Measurements from ENCODE around the gene ANO7.

DNA sequence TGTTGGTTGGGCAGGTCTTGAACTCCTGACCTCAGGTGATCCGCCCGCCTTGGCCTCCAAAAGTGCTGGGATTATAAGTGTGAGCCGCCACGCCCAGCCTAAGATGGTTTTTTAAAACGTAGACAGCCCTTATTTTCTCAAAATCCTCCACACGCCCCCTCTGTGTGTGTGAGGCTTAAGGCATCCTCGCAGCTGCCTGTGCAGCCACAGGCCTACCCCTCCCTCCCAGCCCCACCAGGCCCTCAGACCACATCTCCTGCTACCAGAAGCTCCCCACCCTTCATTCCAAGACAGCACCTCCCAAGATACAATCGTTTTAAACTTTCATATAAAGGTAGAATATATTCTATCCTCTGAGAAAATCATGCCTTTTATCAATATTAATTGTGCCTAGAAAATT lies 4.8 kb downstream of the ANO7 start:
- TF ChIP-seq, protein P1, sequence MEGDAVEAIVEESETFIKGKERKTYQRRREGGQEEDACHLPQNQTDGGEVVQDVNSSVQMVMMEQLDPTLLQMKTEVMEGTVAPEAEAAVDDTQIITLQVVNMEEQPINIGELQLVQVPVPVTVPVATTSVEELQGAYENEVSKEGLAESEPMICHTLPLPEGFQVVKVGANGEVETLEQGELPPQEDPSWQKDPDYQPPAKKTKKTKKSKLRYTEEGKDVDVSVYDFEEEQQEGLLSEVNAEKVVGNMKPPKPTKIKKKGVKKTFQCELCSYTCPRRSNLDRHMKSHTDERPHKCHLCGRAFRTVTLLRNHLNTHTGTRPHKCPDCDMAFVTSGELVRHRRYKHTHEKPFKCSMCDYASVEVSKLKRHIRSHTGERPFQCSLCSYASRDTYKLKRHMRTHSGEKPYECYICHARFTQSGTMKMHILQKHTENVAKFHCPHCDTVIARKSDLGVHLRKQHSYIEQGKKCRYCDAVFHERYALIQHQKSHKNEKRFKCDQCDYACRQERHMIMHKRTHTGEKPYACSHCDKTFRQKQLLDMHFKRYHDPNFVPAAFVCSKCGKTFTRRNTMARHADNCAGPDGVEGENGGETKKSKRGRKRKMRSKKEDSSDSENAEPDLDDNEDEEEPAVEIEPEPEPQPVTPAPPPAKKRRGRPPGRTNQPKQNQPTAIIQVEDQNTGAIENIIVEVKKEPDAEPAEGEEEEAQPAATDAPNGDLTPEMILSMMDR (IDR thresholded peaks at IDR 0.05 in 2 of 3, conservative IDR thresholded peaks at IDR 0.05 in 1 of 3; ENCODE audit: borderline replicate concordance in 1 of 3, insufficient read depth in 1 of 3, low read depth in 2 of 3, low read length in 2 of 3): no peak
- TF ChIP-seq EZH2 (IDR thresholded peaks at IDR 0.05) (no peak), SRF (IDR thresholded peaks at IDR 0.05; ENCODE audit: low read depth) (no peak), POLR2A (IDR thresholded peaks at IDR 0.05; ENCODE audit: borderline replicate concordance, extremely low read depth, insufficient read depth, insufficient read length) (no peak), POLR2AphosphoS5 (IDR thresholded peaks at IDR 0.05; ENCODE audit: low read depth, low read length) (no peak)
